GM21619 (cell line): ENCODE results near the gene MPZL3.

Source experiments
- ATAC-seq: cut with Tn5 transposase; IDR thresholded peaks from one replicate; pipeline ENCODE4 v1.9.1; 2021; ENCODE audit not compliant: unreplicated experiment

The MPZL3 gene

DNA sequence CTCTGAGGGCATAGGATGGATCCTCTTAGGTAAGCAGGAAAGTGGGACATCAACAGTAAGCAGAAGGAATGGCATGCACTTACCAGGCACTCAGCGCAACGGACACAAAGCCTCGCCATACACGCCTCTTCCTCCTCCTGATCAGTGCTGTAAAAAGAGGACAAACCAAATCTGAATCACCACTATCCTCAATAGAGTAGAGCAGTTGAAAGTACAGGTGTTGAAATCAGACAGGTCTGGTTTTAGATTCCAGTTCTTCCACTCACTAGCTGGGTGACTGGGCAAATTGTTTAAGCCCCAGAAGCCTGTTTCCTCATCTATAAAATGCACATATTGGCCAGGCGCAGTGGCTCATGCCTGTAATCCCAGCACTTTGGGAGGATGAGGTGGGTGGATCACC, 18.8 kb downstream of the MPZL3 start:
- ATAC-seq = no peak

DNA sequence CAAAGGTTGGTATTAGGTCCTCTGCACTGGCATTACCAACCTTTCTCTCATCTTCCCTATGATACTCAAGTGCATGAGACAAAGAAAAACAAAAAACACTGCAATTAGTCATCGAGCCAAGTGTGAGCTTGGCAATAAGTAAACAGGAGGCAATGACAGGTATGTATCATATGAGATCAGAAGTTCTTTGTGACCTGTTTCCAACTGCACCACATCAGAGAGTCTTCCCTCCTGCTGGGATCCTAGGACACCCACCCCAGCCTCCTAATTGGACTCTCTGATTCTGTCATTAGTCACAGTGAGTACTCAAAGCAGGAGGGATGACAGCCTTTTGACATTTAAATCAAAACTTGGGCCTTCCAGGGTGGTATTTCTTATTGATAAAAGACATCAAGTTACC, 19.5 kb downstream of the MPZL3 start:
- ATAC-seq = no peak

DNA sequence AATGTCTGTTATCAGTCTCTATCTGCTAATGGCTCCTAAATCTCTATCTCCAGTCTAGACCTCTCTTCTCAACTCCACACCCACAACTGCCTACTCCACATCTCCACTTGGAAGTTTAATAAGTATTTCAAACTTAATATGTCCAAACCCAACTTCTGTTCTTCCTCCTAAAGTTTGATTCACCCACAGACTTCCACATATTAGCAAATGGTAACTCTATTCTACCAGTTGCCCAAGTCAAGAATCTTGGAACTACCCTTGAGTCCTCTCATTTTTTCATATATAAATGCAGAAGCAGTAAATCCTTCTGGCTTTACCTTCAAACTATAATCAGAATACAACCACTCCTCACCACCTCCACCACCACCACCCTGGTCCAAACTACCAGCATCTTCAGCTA, 20.7 kb downstream of the MPZL3 start:
- no peak for ATAC-seq

DNA sequence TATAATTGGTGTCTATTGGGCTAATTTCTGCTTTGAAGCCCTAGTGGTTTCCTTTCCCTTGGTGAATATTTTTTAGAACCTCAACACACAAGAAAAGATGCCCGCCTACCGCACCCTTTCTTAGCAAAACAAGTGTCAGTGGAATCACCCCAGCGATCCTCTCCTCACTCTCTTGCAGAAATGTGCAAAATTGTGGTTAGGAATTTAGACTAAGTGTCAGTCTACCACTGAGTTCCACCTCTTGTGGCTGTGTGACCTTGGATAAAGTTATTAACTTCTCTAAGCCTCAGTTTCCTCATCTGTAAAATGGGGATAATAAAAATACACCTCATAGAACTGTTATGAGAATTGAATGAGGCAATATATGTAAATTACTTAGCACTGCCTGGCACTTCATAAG, 22.1 kb downstream of the MPZL3 start:
- ATAC-seq = no peak

DNA sequence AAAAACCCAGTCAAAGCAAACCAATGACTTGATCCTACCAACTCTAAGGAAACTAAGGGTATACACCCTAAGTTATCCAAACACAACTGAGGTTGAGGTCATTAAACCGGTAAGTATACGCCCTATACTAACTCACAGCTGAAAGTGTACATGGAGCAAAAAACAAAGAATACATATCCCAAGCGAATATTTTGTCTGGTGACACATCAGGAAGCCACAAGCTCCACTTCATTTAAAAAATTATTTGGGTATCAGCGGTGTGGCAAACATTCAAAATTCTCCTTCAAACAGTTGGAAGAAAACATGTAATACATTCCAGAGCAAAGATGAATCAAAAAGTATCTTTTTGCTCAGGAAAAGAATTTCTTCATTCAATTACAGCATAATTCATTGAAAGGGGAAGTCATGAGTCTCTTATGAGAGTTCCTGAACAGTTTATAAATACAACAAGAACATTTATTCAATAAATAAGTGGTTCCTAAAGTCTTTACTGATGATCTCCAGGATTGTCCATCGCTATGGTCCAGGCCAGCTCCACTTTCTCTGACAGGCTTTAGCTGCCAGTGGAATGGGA, 22.8 kb downstream of the MPZL3 start:
- no peak for ATAC-seq

DNA sequence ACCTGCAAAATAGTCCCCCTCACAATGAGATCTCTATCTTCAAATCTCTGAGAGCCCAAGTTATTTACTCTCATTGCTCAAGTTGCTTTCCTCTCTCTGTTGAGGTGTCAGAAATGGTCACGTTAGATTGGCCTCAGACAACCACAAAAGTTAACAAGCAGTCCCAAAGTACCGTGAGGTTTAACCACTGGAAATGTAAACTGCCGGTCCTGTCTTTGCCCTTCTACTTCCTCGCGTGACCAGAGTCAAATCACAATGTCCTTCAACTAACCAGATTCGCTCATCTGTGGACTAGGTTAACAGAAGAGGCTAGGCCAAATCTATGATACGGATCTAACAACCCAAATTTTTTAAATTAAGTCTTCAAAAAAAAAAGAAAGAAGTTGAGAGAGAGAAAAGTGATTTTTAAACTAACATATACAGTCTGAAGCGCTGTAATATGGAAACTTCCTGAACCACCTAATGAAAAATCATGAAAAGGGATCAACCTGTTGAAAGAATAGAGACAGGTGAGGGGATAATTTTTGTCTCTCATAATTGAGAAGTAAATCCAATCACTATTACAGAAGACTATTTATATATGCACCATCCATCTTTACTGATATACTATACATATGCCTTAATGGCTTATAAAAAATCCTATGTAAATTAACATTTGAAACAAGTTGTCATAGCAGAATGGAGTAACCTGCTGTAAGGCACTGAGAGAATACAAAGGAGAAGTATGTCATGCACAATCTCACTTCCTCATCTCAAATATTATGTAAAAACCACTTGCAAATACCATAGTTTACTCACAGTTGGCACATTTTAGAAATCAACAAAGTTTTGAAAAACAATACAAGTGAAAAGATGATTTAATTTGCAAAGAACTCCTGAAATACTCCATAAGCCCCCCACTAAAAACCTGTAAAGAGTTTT, 24.0 kb downstream of the MPZL3 start:
- ATAC-seq = peak; percentile 51

DNA sequence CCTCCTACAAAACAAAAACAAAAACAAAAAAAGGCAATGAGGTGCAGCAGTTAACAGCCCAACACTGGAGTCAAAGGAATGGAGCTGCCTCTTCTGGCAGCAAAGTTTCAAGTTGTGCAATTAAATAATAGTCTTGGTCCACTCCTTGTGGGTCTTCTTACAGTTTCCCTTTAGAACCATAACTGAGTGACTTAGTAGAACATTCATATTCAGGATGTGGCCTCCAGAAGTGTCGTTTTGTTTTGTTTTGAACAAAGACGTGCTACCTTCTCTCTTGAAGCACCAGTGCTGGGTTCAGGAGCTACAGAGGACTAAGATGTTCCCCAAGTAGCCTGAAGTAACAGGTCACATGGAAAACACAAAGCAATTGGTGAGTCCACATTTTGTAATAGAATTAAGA, 25.4 kb downstream of the MPZL3 start:
- no peak for ATAC-seq

DNA sequence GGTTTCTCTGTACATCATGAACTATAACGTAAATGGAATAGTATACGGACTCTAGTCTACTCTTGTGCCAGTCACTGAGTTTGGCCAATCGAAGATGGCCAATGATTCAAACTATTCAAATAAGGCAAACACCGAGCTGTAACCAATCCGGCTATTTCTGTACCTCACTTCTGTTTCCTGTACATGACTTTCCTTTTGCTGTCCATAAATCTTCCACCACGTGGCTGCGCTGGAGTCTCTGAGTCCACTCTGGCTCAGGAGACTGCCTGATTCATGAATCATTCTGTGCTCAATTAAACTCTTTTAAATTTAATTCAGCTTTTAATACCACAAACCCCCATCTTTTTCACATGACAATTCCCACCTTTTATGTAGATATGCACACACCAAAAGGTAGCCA, 25.9 kb downstream of the MPZL3 start:
- ATAC-seq = no peak

DNA sequence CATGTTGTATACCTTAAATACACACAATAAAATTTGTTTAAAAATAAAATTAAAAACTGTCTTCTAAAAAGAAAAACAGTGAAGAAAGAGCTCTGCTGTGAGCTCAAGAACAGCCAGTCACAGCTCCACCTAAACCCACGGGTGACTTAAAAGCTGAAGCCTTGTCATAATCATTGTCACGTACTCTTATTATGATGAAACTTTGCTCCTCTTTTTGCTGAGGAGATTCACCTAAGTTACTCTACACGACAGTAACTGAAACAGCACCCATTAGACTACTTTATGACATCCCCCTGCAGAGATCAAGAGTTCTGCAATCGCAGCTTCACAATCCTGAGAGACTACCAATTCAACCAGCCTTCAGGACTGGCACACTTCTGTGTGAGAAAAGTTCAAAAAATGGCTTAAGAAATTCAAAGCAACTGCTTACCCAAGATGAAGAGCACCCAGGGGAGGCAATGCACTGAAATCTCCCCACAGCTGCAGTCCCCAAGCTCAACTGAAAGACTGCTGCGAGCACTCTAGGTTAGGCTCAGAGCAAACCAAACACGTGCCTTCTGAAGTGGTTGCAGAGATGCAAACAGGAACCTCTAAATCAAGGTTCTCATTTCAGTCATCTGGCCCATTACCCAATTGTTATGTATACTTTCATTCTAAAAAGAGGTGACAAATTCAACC, 27.5 kb downstream of the MPZL3 start, which contains the start of gene JAML:
Gene JAML (minus strand): TSS at position 501 of the 678 bp plus-strand sequence. CDS start 10,145 bp downstream, outside the sequence.
- peak; percentile 52 for ATAC-seq

DNA sequence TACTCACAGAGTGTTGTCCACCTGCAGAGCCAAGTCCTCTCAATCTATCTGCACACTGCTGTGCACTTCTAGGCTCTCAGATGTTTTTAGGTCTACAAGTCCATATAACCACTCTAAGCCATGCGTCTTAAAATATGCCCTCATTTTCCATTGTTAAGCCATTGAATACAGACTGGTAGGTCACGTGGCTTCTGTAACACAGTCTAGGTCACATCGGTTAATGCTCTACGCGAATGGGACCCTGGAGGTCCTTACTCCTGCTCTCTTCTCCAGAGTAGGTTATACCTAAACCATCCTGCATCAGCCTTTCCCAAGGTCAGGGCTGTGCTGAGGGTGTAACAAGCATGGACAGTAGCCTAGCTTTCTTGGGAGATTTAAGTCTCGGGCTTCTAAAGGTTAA, 28.2 kb downstream of the MPZL3 start:
- no peak for ATAC-seq

DNA sequence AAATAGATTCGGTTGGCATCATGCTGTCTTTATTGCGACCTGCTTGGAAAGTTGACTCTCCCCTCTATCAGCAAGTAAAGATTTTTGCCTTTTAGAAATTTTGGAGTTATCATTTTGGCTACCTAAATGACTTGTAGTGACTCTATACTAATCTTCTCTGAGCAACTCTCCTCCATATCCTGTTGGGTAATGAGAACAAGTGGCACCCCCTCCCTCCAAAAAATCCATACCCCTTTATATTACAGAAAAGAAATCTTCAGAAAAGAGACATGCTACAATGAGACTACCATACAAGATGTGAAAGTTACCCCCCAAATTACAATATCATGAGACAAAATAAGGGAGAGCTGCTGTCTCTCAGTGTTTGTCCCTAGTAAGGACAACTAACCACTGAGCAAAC, 28.6 kb downstream of the MPZL3 start:
- ATAC-seq = no peak

DNA sequence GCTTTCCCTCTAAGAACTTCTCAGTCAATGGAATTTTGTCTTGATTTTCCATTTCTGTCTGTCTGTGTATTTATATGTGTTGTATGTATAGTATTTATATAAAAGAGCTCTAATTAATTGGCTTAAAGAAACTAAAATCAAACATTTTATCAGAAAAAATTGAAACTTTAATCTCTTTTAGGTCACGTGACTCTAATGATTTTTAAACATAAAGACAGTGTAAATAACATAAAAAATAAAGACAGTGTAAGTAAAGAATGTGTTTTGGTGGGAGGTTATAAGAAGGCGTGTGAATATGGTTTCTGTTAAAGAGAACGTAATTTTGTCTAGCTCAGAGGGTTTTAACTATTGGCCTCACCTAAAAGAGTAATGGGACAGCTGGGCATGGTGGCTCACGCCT, 29.7 kb downstream of the MPZL3 start:
- no peak for ATAC-seq

DNA sequence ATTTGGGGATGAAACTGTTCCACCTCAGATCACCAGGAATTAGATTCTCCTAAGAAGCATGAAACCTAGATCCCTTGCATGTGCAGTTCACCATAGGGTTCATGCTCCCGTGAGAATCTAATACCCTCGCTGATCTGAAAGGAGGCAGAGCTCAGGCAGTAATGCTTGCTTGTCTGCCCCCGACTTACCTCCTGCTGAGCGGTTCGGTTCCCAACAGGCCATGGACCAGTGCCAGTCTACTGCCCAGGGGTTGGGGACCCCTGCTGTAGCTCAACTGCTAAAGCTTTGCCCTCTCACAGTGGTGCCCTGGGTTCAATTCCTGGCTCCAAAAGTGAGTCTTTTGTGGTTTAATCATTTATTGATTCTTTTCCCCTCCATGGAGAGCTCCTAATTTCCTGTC, 30.7 kb downstream of the MPZL3 start:
- ATAC-seq = no peak

DNA sequence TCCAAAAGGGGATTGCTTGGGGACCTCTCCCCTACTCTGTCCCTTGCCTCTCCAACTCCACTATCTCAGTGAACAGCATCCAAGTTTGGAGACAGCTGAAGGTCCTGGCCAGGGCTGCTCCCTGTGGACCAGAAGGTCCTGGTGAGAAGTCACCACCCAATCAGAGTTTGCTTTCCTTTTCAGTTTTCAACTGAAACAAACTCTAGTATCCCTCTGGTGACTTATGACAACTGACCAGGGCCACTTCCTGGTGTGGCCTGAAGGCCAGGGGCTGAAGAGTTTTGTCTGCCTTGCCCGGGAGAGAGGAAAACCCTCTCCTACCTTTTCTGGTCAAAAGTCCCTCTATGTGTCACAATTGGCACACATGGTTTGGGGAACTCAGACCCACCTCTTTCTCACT, 32.4 kb downstream of the MPZL3 start:
- no peak for ATAC-seq

DNA sequence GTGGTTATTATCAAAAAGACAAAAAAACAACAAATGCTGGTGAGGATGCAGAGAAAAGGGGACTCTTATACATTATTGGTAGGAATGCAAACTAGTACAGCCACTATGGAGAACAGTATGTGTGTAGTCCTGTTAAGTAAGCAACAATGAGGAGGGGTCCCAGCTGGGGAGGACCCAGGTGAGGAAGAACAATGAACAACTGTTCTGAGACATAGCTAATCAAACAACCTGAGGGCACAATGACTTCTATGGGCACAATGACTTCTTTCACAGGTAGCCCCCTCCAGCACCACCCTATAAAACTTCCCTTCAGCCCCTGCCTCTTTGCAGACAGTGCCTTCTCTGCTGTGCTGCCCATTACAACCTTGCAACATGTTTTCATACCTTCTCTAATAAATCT, 32.9 kb downstream of the MPZL3 start:
- no peak for ATAC-seq

DNA sequence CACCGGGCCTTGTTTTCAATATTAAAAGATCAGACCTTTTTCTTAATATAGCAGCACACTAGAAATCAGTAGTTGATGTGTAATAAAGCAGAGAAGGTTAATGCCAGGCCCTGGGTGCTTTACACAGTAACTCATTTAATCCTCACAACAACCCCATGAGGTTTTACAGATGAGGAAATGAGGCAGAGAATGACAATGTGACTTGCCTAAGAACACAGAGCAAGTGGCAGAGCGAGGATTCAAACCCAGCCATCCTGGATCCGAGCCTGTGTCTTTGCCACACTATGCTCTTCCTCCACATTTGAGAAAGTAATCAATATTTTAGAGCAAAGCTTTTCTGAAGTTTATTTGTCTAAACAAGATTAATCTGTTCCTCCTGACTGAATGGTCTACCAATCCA, 34.6 kb downstream of the MPZL3 start:
- ATAC-seq = no peak

DNA sequence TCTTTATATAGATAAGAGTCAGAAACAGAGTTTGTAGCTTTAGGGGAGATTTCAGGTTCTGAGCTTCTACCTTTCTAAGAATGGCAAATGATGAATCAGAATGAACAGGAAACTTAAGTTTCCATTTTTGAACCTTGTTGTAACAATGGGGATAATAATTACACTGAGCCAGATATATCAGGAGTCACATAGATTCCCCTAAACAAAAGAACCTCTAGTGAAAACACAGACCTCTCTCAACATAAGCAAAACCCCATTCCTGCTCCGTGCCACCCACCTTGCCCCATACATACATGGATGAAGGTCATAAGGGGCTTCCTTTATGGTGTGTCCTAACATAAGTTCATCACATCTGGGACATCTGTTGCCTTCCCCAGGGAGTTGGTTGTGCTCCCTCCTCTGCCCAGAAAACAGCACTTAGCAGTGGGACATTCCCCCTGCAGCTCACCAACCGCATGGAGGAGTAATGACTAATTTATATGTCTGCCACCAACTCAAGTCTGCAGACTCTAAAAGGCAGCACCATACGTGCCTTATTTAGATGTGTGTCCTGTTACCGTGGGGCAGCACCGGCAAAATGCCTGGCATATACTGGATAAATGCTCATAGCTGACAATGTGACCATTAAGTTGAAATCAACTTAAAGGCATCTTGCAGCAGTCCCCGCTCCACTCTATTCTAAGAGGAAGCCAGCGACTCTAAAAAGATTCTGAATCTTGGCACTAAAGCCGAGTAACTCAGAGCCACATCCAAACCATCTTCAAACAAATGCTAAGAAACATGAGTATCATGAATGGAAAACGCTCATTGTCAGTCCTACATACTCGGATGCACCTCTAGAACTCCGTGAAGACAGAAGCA, 35.3 kb downstream of the MPZL3 start:
- ATAC-seq = peak; percentile 48

DNA sequence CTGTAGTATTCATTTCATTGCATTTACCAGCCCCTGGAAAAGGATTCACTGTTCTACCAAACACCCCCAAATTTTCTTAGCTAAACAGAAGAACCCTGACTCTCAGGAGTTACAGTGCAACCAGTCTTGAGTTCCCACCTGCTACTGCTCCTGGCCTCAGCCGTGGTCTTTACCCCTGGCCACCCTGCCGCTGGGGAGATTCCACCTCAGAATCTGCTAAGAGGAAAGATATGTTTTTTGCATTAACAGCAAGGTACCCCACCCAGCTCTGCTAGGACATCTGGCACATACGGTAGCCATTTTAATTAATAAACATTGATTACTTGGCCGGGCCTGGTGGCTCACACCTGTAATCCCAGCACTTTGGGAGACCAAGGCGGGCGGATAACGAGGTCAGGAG, 36.4 kb downstream of the MPZL3 start:
- ATAC-seq = no peak

DNA sequence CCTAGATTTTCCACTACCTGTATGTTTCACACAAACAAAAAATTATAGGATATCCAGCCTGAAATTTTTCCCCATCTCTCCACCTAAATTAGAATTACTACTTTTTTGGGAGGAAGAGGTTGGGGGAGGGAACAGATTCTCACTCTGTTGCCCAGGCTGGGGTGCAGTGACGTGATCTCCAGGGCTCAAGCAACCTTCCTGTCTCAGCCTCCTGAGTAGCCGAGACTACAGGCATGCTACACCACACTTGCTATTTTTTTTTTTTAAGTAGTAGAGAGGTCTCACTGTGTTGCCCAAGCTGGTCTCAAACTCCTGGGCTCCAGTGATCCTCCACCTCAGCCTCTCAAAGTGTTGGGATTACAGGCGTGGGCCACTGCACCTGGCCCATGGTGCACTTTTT, 36.9 kb downstream of the MPZL3 start:
- no peak for ATAC-seq

DNA sequence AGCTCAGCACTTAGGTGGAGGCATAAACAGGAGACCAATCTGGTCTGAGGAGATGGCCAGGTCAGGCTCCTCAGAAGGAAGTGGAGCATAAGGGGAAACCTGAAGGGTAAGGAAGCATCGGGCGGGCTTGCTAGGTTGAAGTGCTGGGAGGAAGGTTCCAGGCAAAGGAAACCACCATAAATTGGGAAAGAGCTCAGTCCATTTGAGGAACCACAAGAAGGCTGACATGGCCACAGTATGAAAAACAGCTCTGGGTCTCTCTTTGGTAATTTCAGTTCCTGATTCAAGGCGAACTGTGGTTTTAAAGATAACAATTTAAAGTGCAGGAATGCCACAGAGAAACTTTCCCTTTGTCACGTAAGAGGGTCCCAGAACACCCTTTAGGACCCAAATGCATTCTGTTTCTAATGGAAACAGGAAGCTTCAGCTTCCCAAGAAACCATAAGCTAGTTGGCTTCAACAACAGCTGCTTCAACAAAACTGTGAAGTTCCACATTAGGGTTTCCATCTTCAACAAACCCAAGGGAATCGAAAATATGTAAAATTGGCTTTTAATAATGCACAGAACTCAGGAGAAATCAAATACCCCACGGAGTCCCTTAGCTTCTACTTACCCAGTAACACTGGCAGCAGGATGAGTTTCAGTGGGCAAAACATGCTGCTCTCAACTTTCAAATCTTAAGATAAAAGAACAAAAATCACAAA, 37.8 kb downstream of the MPZL3 start:
- peak; percentile 31 for ATAC-seq
